Measurements from ENCODE around the gene TRIM5. TPM values are rescaled to one million over a fixed set of nuclear protein-coding genes. Genes with fewer than 3 reads are reported as not detected.

The TRIM5 gene
- total and polyA plus RNA-seq, 9 of the 15 experiments (the other 6 are each of a cell fraction or from before 2014, with no cell fraction given): 7.7 to 20.8 (median 15.0) TPM

DNA sequence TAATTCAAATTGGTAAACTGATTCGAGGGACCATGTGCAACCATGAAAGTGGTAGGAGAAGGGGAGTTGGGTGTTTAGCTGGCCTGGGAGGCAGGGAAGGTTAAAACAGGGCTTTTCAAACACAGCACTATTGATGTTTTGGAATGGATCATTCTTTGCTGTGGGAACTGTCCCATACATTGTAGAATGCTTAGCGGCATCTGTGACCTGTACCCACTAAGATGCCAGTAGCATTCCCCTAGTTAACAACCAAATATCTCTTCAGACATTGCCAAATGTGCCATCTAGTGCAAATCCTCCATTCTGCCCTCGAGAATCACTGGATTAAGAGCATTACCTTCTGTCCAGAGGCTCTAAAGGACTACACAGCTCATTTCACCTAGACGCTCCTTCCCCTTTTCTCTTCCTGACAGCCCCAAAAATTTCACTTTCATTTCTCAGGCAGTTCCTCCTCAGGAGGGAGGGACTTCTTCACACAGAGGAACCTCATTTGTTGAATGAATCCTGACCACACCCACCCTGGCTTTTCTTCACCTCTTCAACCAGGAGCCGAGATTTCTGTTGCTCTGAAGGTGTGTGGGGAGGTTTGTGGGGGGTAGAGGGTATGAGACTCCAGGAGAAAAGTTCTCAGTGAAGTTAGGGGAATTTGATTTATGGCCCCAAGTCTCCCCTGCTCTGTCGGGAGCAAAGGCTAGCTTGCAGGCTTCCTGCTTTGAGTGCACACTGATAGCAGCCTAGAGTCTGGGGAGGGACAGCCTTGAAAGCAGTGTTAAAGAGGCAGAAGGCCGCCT lies 60.2 kb downstream of the TRIM5 start, which contains the start of gene TRIM34 (continued):
- no peak for TF ChIP-seq ZNF217 (CRISPR knock-in tag; IDR thresholded peaks at IDR 0.05)
- TF ChIP-seq, protein P1, sequence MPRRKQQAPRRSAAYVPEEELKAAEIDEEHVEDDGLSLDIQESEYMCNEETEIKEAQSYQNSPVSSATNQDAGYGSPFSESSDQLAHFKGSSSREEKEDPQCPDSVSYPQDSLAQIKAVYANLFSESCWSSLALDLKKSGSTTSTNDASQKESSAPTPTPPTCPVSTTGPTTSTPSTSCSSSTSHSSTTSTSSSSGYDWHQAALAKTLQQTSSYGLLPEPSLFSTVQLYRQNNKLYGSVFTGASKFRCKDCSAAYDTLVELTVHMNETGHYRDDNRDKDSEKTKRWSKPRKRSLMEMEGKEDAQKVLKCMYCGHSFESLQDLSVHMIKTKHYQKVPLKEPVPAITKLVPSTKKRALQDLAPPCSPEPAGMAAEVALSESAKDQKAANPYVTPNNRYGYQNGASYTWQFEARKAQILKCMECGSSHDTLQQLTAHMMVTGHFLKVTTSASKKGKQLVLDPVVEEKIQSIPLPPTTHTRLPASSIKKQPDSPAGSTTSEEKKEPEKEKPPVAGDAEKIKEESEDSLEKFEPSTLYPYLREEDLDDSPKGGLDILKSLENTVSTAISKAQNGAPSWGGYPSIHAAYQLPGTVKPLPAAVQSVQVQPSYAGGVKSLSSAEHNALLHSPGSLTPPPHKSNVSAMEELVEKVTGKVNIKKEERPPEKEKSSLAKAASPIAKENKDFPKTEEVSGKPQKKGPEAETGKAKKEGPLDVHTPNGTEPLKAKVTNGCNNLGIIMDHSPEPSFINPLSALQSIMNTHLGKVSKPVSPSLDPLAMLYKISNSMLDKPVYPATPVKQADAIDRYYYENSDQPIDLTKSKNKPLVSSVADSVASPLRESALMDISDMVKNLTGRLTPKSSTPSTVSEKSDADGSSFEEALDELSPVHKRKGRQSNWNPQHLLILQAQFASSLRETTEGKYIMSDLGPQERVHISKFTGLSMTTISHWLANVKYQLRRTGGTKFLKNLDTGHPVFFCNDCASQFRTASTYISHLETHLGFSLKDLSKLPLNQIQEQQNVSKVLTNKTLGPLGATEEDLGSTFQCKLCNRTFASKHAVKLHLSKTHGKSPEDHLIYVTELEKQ (CRISPR knock-in tag; IDR thresholded peaks at IDR 0.05): no peak
- TF ChIP-seq C11orf30 (IDR thresholded peaks at IDR 0.05; ENCODE audit: low read depth): no peak
- TF ChIP-seq, protein P2, sequence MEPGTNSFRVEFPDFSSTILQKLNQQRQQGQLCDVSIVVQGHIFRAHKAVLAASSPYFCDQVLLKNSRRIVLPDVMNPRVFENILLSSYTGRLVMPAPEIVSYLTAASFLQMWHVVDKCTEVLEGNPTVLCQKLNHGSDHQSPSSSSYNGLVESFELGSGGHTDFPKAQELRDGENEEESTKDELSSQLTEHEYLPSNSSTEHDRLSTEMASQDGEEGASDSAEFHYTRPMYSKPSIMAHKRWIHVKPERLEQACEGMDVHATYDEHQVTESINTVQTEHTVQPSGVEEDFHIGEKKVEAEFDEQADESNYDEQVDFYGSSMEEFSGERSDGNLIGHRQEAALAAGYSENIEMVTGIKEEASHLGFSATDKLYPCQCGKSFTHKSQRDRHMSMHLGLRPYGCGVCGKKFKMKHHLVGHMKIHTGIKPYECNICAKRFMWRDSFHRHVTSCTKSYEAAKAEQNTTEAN (CRISPR knock-in tag; IDR thresholded peaks at IDR 0.05): no peak
- no peak for TF ChIP-seq ZNF133 (CRISPR knock-in tag; IDR thresholded peaks at IDR 0.05)
- TF ChIP-seq ATF7 (IDR thresholded peaks at IDR 0.05): peak; percentile 32; the same call in 1 of the 2 replicates
- no peak for TF ChIP-seq KDM4B (IDR thresholded peaks at IDR 0.05; ENCODE audit: borderline replicate concordance in 2 of 2, low read depth in 1 of 2)
- TF ChIP-seq, protein P3, sequence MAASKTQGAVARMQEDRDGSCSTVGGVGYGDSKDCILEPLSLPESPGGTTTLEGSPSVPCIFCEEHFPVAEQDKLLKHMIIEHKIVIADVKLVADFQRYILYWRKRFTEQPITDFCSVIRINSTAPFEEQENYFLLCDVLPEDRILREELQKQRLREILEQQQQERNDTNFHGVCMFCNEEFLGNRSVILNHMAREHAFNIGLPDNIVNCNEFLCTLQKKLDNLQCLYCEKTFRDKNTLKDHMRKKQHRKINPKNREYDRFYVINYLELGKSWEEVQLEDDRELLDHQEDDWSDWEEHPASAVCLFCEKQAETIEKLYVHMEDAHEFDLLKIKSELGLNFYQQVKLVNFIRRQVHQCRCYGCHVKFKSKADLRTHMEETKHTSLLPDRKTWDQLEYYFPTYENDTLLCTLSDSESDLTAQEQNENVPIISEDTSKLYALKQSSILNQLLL (CRISPR knock-in tag; IDR thresholded peaks at IDR 0.05; ENCODE audit: borderline replicate concordance): no peak
- TF ChIP-seq POLR2A (conservative IDR thresholded peaks at IDR 0.05): peak; percentile 69
- TF ChIP-seq, protein P4, sequence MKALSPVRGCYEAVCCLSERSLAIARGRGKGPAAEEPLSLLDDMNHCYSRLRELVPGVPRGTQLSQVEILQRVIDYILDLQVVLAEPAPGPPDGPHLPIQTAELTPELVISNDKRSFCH (CRISPR knock-in tag; IDR thresholded peaks at IDR 0.05): no peak
- TF ChIP-seq, protein P4 (tag; IDR thresholded peaks at IDR 0.05): no peak
- TF ChIP-seq ZNF274 (IDR thresholded peaks at IDR 0.05; ENCODE audit: borderline replicate concordance, low read depth, low read length): no peak
- TF ChIP-seq CBFA2T3 (IDR thresholded peaks at IDR 0.05): no peak
- TF ChIP-seq, protein P5, sequence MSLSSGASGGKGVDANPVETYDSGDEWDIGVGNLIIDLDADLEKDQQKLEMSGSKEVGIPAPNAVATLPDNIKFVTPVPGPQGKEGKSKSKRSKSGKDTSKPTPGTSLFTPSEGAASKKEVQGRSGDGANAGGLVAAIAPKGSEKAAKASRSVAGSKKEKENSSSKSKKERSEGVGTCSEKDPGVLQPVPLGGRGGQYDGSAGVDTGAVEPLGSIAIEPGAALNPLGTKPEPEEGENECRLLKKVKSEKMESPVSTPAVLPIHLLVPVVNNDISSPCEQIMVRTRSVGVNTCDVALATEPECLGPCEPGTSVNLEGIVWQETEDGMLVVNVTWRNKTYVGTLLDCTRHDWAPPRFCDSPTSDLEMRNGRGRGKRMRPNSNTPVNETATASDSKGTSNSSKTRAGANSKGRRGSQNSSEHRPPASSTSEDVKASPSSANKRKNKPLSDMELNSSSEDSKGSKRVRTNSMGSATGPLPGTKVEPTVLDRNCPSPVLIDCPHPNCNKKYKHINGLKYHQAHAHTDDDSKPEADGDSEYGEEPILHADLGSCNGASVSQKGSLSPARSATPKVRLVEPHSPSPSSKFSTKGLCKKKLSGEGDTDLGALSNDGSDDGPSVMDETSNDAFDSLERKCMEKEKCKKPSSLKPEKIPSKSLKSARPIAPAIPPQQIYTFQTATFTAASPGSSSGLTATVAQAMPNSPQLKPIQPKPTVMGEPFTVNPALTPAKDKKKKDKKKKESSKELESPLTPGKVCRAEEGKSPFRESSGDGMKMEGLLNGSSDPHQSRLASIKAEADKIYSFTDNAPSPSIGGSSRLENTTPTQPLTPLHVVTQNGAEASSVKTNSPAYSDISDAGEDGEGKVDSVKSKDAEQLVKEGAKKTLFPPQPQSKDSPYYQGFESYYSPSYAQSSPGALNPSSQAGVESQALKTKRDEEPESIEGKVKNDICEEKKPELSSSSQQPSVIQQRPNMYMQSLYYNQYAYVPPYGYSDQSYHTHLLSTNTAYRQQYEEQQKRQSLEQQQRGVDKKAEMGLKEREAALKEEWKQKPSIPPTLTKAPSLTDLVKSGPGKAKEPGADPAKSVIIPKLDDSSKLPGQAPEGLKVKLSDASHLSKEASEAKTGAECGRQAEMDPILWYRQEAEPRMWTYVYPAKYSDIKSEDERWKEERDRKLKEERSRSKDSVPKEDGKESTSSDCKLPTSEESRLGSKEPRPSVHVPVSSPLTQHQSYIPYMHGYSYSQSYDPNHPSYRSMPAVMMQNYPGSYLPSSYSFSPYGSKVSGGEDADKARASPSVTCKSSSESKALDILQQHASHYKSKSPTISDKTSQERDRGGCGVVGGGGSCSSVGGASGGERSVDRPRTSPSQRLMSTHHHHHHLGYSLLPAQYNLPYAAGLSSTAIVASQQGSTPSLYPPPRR (CRISPR knock-in tag; IDR thresholded peaks at IDR 0.05; ENCODE audit: borderline replicate concordance): no peak
- TF ChIP-seq POU5F1 (IDR thresholded peaks at IDR 0.05; ENCODE audit: borderline replicate concordance, low read depth, low read length, partially characterized antibody): no peak
- 0 out of 2 replicates have a peak, but pooled peaks have one; percentile 48 for TF ChIP-seq SUPT5H (IDR thresholded peaks at IDR 0.05)
- no peak for TF ChIP-seq ARHGAP35 (IDR thresholded peaks at IDR 0.05; ENCODE audit: partially characterized antibody)

Data from K562 (cell line).